HG03103 (cell line): Measurements from ENCODE around the gene COL8A2.

Experiments used
- ATAC-seq: cut with Tn5 transposase; IDR thresholded peaks from one replicate; pipeline ENCODE4 v1.9.1; 2021; ENCODE audit warnings: low read depth; ENCODE audit not compliant: unreplicated experiment

COL8A2 gene

DNA sequence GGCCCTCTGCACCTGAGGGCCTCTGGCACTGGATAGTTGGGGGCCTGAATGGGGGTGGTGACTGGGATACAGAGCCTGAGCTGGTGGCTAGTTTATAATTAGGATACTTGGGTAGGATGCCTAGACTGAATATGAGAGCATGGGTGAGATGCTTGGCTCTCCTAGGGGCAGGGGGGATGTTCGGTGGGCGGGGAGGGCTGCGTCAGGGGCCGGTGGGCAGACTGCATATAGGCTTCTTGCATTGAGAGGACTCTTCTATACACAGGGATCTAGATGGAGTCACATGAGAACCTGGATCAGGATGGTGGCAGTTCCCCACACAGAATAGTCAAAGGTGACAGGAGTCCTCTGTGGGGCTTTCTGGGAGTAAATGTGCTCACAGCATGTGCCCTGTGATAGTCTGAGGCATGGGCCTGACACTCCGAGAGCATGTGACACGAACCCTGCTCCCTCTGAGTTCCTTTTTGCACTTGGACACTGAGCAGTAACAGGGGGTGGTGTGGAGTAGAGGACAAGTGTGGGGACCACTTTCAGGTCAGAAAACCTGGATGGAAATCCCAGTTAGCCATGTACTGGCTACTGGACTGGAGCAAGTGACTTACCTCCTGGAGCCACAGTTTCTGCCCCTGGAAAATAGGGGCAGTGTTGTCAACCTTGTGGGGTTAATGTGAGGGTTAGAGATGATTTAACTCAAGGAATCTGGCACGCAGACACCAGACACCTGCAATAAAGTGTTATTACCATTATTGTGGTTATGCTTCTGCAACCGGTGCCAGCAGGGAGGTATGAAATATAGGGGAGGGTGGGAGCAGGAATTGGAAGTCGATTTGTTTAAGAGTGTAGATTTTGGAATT is 33.2 kb upstream of the COL8A2 start:
- no peak for ATAC-seq

DNA sequence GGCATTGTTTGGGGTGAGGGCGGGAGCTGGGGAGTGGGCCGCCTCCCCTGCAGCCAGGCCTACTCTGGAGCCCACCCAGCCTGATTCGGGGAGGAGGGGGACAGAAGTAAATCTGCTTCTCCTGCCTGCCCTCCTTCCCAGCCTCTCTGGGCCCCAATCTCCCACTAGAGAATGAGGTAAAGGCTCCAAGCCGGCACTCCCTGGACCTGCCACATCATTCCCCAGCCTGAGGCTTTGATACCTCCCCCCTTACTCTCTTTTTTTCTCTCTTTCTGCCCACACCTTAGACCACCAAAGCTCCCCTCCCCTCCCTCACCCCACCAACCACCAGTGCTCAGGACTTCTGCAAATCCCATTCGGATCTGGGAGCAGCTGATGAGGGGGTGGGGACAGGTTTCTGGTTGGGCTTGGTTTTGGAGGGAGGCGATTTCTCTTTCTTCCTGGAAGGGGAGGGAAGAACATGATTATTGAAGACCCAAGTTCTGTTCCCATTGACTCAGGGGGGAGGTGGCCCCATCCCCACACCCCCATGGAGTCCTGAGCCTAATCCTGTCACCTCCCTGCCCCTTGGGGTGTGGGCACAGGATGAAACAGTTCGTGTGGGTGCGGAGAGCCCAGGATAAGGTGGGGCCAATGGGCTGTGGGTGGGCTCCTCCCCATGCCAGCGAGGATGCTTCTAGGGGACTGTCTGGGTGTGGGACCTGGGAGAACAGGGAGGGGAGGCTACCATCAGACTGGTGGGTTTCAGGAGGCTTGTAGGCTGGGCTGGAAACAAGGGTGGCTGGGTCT is 32.3 kb upstream of the COL8A2 start:
- ATAC-seq, result no peak

- ATAC-seq, result no peak
These were observed 31.5 kb upstream of the COL8A2 start for GRCh38 chr1:36156329-36157114.

- ATAC-seq, result peak; percentile 48
These were observed 30.6 kb upstream of the COL8A2 start, which contains the start of gene MAP7D1 for GRCh38 chr1:36155408-36156328. Gene MAP7D1, plus strand, starts transcription at chr1:36156160. Its CDS starts 258 bp downstream, at chr1:36156418.

DNA sequence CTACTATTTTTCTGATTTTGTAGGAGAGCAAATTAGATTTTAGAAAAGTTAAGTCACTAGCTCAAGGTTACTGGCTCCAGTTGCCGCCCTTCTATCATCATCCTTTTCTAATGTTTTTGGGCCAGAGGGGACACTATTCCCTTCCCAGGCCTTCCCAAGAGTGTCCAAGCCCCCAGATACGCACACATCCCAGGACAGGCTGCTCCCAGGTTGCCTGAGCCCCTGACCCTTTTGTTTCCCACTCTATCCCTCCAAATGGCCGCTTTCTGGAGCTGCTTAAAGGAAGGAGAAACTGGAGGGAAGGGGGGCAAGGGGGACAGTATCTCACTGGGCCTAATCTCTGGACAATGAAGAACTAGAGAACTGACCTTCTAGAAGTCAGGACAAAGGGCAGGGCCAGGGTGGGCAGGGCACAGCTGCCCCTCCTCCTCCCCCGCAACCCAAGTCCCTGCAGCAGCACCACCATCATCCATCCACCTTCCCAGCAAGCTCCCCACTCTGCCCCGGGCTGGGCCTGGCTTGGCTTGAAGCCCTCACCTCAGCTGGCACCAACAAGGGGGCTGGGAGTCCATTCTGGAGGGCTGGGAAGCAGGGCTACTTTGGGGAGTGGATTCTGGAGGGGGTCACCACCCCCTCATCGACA is 29.9 kb upstream of the COL8A2 start:
- ATAC-seq, result no peak

DNA sequence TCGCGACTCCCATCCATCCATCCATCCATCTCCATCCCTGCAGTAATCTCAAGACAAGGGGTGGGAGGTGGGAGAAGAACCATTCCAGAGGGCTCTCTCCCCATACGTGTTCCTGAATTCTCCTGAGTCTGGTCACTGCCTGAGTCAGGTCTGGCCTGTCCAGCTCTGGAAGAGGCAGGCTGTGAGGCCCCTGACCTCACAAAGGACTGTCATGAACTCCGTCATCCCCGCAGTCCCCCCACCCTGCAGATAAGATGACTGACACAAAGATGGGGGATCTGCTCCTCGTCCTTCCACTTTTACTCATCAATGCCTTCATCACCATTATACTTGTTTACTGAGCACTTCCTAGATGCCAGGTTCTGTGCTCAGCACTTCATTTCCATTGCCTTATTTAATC is 29.3 kb upstream of the COL8A2 start:
- ATAC-seq, result no peak

DNA sequence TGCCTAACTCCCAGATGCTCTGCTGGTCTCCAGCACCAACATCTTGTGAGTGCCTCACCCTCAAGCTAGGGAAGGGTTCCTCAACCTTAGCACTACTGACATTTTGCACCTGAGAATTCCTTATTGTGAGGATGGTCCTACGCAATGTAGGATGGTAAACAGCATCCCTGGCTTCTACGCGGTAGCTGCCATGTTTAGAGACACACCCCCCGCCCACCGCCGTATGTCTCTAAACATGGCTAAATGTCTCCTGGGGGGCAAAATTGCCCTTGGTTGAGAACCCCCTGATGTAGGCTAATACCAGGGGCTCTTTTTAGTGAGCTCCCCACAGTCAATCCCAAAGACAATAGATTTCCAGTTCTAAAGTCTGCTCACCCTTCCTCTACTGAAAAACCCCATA is 28.5 kb upstream of the COL8A2 start:
- ATAC-seq, result no peak

GRCh38 chr1:36151845-36152203 is 26.8 kb upstream of the COL8A2 start:
- ATAC-seq, result no peak

GRCh38 chr1:36151134-36151844 is 26.3 kb upstream of the COL8A2 start:
- no peak for ATAC-seq

- ATAC-seq, result peak; percentile 45
These were observed 25.5 kb upstream of the COL8A2 start for GRCh38 chr1:36150296-36151133.

DNA sequence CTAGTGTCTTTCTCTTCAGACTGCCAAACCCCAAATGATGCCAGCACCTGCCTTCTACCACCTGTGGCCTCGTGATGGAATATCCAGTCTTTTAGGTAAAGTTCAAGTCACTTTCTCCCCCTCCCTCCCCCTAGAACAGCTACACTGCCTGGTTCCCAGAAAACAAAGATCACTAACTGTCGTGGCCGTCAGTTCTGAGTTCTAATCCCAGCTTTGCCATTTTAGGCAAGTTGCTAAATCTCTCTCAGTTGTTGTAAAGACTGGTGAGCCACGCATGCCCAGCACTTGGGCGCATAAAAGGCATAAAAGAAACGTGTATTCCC is 24.9 kb upstream of the COL8A2 start:
- no peak for ATAC-seq

DNA sequence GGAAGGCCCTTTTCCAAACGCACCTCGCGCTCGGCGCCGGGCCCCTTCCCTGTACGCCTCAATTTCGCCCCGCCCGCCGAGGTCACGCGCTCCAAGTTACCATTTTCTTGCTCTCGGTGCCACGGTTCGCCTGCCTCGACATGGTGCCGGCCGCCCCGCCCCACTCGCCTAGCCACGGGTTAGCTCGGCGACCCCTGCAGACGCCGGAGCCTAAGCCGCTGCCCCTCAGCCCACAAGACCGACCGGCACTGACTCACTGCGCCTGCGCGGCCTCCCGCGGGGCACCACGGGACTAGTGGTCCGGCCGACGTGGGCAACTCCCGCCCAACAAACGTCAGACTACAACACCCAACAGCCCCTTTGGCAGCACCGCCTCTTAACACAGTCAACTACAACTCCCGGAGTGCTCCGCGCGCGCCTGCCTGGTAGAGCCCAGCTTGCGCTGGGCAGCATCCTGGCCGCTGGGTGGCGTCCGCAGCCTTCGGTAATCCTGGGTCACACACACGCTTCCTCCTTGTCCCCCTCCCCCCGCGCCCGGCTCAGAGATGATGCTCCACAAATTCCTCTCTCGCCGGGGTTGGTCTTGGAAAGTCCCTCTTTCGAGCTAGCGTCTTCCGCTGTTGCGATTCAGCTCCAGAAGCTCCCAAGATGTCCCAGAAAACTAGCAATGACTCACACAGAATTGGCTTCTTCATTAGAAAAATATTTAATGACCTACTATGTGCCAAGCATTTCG is 24.4 kb upstream of the COL8A2 start, which contains the start of gene TRAPPC3:
Gene TRAPPC3, minus strand, starts transcription at position 250 of the 736 bp plus-strand sequence. Its CDS starts 108 bp downstream, at position 142.
- peak; percentile 81 for ATAC-seq

- no peak for ATAC-seq
These were observed 23.8 kb upstream of the COL8A2 start for GRCh38 chr1:36148821-36149236.

- ATAC-seq, result no peak
These were observed 19.4 kb upstream of the COL8A2 start for GRCh38 chr1:36144413-36144812.

GRCh38 chr1:36143424-36143823 is 18.4 kb upstream of the COL8A2 start:
- ATAC-seq, result no peak

- ATAC-seq, result no peak
These were observed 17.1 kb upstream of the COL8A2 start for GRCh38 chr1:36142121-36142520.

DNA sequence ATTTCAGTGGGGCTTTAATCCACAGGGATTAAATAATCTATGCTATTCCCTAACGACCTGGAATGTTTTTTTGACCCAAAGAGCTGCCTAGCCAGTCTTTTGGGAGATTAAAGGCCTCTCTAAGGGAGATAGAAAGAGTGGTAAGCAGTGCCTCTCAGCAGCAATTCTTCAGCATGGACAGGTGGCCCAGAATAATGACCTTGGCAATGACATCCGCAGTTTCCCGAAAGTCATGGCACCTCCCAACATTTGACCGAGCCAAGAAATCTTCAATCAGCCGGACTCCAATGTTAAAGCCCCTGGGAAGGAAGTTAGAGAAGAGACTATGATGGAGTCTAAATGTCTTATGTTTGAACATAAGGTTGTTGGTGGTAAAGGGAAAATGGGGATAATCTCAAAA is 14.5 kb upstream of the COL8A2 start:
- ATAC-seq, result no peak
